Skeletal muscle tissue (tissue), 4 donors: ENCODE data around the gene SLC30A4. TPM values are rescaled to one million over a fixed set of nuclear protein-coding genes. Genes with fewer than 3 reads are reported as not detected.
"Not testable (repeated sequence)": the region's sequence is repeated elsewhere in the genome, so short reads cannot be mapped to it uniquely, and the experiment has no call there.

Source experiments
- H3K27ac ChIP-seq: one replicate; pipeline ENCODE4 v1.7.0; 2013; ENCODE audit warnings: mild to moderate bottlenecking, low read depth, low read length, inconsistent platforms
- H3K27me3 ChIP-seq, 3 donors: one replicate each; pipeline ENCODE4 v1.7.0; 2013; ENCODE audit warnings: low read length in 3 of 3; ENCODE audit not compliant: control insufficient read depth in 3 of 3, insufficient read depth in 3 of 3
- H3K36me3 ChIP-seq, 3 donors: one replicate each; pipeline ENCODE4 v1.7.0; 2013; ENCODE audit warnings: low read length in 3 of 3; ENCODE audit not compliant: control insufficient read depth in 3 of 3, insufficient read depth in 3 of 3
- H3K4me1 ChIP-seq, 3 donors: one replicate each; pipeline ENCODE4 v1.7.0; 2013; ENCODE audit warnings: low read length in 3 of 3, mild to moderate bottlenecking in 3 of 3; ENCODE audit not compliant: control insufficient read depth in 3 of 3, insufficient read depth in 3 of 3
- H3K4me3 ChIP-seq, 3 donors: one replicate each; pipeline ENCODE4 v1.7.0; 2013; ENCODE audit warnings: low read length in 3 of 3
- H3K9ac ChIP-seq, 3 donors: one replicate each; pipeline ENCODE4 v1.7.0; 2013; ENCODE audit warnings: low read length in 3 of 3, mild to moderate bottlenecking in 3 of 3, moderate library complexity in 2 of 3, low read depth in 1 of 3
- H3K9me3 ChIP-seq, 3 donors: one replicate each; pipeline ENCODE4 v1.7.0; 2013; ENCODE audit warnings: low read length in 3 of 3; ENCODE audit not compliant: control insufficient read depth in 3 of 3
- total RNA-seq: library from RNA; depleted of rRNA; stranded (reverse); fragments of >200 nt; gene quantifications from one replicate; pipeline ENCODE4 v1.2.3, GENCODE V29; 2014
- donor health status: Osteomylitis.

The SLC30A4 gene
- total RNA-seq, 1 donor from 2014 or later, result 8.9 TPM

- Histone ChIP-seq H3K27me3 (no peaks in the 10 kb centered on the region), H3K36me3 (no peaks in the 10 kb centered on the region), H3K9me3 (no peaks in the 10 kb centered on the region), H3K27ac (peak overlapping the region; percentile 61), H3K9ac (peak overlapping the region; percentile 65 to 83 (median 65)), H3K4me1 (peaks cover 7 to 21% (median 15%) of the 10 kb centered on the region in 3 donors), H3K4me3 (peak overlapping the region; percentile 76 to 84 (median 81))
These were observed 793 bp downstream of the SLC30A4 start for GRCh38 chr15:45521596-45522327.

DNA sequence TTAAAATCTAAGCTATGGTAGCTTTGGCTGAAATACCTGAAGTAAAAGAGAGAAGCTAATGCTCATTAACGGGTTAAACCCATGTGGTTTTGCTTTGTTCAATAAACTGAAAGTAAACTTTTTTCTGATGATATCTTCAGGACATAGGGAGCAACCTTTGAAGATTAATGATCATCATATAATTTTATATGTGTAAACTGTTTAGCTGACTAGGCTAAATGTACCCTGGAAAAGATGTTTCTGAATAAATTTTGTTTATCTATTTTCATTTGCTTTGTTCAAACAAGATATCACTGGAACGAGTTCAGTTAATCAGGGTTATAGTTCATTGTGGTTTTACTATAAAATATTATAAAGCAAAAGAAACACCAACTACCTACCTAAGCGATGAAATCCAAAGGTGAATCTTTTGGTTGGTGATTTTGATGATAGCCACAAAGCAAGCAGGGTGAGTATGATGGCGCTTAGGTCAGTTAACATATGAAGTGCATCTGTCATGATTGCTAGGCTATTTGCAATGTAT is 11.7 kb downstream of the SLC30A4 start:
- H3K36me3 ChIP-seq, result peaks cover 6 to 21% (median 13%) of the 10 kb centered on the region in 3 donors
- no peak overlapping the region for H3K9ac ChIP-seq
- H3K4me1 ChIP-seq, result no peaks in the 10 kb centered on the region
- no peak overlapping the region for H3K4me3 ChIP-seq
- no peak overlapping the region for H3K27ac ChIP-seq
- H3K9me3 ChIP-seq, result no peaks in the 10 kb centered on the region
- H3K27me3 ChIP-seq, result no peaks in the 10 kb centered on the region

- not testable (repeated sequence) for H3K4me1 ChIP-seq, H3K27me3 ChIP-seq, H3K4me3 ChIP-seq, H3K9ac ChIP-seq, H3K9me3 ChIP-seq, H3K27ac ChIP-seq
- H3K36me3 ChIP-seq, result peaks cover 9 to 19% (median 13%) of the 10 kb centered on the region in 3 donors
These were observed 15.4 kb downstream of the SLC30A4 start for GRCh38 chr15:45507143-45507542.

GRCh38 chr15:45499426-45499825 is 23.1 kb downstream of the SLC30A4 start:
- Histone ChIP-seq H3K4me3 (no peak overlapping the region), H3K9ac (no peak overlapping the region), H3K4me1 (no peaks in the 10 kb centered on the region), H3K27me3 (no peaks in the 10 kb centered on the region), H3K9me3 (no peaks in the 10 kb centered on the region), H3K36me3 (peaks cover 0 to 3% (median 0%) of the 10 kb centered on the region in 3 donors), H3K27ac (no peak overlapping the region)

DNA sequence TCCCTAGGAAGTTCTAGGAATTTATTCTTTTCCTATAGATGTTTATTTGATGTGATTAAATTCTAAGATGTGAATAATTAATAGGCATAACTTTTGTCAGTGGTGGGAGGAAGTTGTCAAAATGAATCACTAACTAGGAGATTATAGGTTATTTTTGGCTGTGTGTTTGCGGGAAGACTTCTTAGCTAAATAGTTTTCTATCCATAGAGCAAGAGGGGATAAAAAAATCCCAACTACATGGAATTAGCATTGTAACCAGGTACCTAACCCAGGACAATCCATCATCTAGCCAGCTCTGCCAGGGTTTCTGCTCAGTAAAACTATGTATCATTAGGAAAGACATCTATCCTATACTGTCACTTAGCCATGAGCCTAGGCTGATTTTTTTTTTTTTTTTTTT is 23.9 kb downstream of the SLC30A4 start:
- Histone ChIP-seq H3K9ac (no peak overlapping the region), H3K27ac (no peak overlapping the region), H3K9me3 (no peaks in the 10 kb centered on the region), H3K27me3 (no peaks in the 10 kb centered on the region), H3K36me3 (peaks cover 0 to 3% (median 0%) of the 10 kb centered on the region in 3 donors), H3K4me3 (no peak overlapping the region), H3K4me1 (no peaks in the 10 kb centered on the region)

DNA sequence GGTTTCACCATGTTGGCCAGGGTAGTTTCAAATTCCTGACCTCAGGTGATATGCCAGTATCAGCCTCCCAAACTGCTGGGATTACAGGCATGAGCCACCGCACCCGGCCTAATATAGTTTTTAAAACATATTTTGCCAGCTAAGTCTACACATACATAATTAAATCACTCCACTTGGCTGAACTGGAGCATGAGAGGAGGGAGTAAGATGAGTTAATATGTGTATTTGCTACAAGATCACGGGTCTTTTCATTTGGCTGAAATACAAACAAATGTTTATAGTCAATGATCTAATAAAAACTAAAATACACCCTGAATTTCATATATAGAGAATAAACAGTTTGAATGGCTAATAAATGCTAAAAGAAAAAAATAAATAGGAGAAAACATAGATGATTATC is 25.3 kb downstream of the SLC30A4 start:
- no peaks in the 10 kb centered on the region for H3K9me3 ChIP-seq
- no peaks in the 10 kb centered on the region for H3K27me3 ChIP-seq
- no peak overlapping the region for H3K27ac ChIP-seq
- H3K4me3 ChIP-seq, result no peak overlapping the region
- H3K4me1 ChIP-seq, result no peaks in the 10 kb centered on the region
- H3K36me3 ChIP-seq, result no peaks in the 10 kb centered on the region
- H3K9ac ChIP-seq, result no peak overlapping the region

DNA sequence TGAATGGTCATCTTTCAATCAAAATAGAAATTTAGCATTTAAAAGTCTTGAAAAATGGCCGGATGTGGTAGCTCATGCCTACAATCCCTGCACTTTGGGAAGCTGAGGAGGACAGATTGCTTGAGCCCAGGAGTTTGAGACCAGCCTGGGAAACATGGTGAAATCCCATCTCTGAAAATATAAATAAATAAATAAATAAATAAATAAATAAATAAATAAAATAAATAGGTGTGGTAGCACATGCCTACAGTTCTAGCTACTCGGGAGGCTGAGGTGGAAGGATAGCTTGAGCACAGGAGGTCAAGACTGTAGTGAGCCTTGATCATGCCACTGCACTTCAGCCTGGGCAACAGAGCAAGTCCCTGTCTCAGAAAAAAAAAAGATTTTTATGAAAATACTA is 25.9 kb downstream of the SLC30A4 start:
- Histone ChIP-seq H3K27me3 (no peaks in the 10 kb centered on the region), H3K27ac (no peak overlapping the region), H3K4me3 (no peak overlapping the region), H3K9me3 (no peaks in the 10 kb centered on the region), H3K36me3 (no peaks in the 10 kb centered on the region), H3K4me1 (no peaks in the 10 kb centered on the region), H3K9ac (no peak overlapping the region)

DNA sequence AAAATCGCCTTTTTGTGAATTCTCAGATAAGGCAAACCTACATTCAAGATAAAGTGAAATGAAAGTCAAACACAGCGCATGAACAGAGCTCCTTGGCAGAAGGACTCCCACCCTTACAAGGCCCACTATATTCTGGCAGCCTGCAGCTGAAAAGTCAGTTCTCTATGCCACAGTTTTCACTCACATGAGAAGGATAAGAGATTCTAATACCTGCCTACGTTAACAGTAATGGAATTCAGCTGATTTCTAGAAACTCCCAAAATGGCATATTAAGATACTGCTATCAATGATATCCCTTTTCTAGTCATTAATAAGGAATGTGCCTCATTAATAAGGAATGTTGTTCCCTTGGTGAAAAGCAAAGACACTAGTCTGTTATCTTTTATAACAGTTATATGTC is 27.0 kb downstream of the SLC30A4 start:
- Histone ChIP-seq H3K9me3 (no peaks in the 10 kb centered on the region), H3K9ac (no peak overlapping the region), H3K4me3 (no peak overlapping the region), H3K4me1 (no peaks in the 10 kb centered on the region), H3K36me3 (no peaks in the 10 kb centered on the region), H3K27ac (no peak overlapping the region), H3K27me3 (no peaks in the 10 kb centered on the region)

GRCh38 chr15:45489690-45490238 is 32.8 kb downstream of the SLC30A4 start:
- Histone ChIP-seq H3K4me1 (no peaks in the 10 kb centered on the region), H3K27me3 (no peaks in the 10 kb centered on the region), H3K4me3 (no peak overlapping the region), H3K9me3 (no peaks in the 10 kb centered on the region), H3K27ac (no peak overlapping the region), H3K36me3 (peaks cover 3 to 15% (median 8%) of the 10 kb centered on the region in 3 donors), H3K9ac (no peak overlapping the region)

DNA sequence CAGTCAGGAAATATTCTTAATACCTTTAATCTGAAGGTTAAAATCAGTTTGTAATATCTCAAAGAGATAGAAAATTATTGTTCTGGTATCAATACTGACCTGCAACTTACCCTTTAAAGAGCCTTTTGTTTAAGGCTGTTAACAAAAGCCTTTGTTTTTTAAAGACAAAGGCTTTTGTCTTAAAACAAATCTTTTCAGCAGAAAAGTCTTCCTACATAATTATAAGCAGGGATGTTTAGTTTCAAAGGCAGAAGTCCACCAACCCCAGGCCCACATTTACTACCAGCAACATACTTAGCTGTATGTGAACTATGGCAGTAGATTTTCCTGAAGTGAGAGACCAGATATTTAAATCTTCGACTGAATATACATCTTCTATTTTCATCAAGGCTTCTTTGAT is 36.2 kb downstream of the SLC30A4 start:
- H3K27ac ChIP-seq, result no peak overlapping the region
- no peaks in the 10 kb centered on the region for H3K9me3 ChIP-seq
- no peaks in the 10 kb centered on the region for H3K27me3 ChIP-seq
- H3K4me3 ChIP-seq, result no peak overlapping the region
- no peak overlapping the region for H3K9ac ChIP-seq
- no peaks in the 10 kb centered on the region for H3K4me1 ChIP-seq
- H3K36me3 ChIP-seq, result peaks cover 3 to 25% (median 13%) of the 10 kb centered on the region in 3 donors
